Measurements from ENCODE around the gene AFF2.

AFF2 gene

GRCh38 chrX:148763896-148764295 lies 263.5 kb downstream of the AFF2 start:
- no peak for DNase-seq (ENCODE audit: low read depth)
- no peak overlapping the region for H3K4me3 ChIP-seq (ENCODE audit: low read length)
- no peak overlapping the region for H3K9ac ChIP-seq (ENCODE audit: low read length)

GRCh38 chrX:148768296-148768695 lies 267.9 kb downstream of the AFF2 start:
- Histone ChIP-seq H3K9me3 (ENCODE audit: control insufficient read depth, low read length) (no peaks in the 10 kb centered on the region), H3K4me3 (ENCODE audit: low read length) (no peak overlapping the region), H3K36me3 (ENCODE audit: control insufficient read depth, insufficient read depth, low read length, severe bottlenecking) (no peaks in the 10 kb centered on the region), H3K27me3 (replicated peaks; ENCODE audit: control insufficient read depth, insufficient read depth, low read length) (no peaks in the 10 kb centered on the region), H3K9ac (ENCODE audit: low read length) (no peak overlapping the region), H3K4me1 (ENCODE audit: control insufficient read depth, insufficient read depth, low read length) (no peaks in the 10 kb centered on the region)
- no peak for DNase-seq (ENCODE audit: low read depth)

More at GRCh38 chrX:148763896-148764295, 263.5 kb downstream of the AFF2 start:
- Histone ChIP-seq H3K27me3 (replicated peaks; ENCODE audit: control insufficient read depth, insufficient read depth, low read length) (no peaks in the 10 kb centered on the region), H3K4me1 (ENCODE audit: control insufficient read depth, insufficient read depth, low read length) (no peaks in the 10 kb centered on the region), H3K36me3 (ENCODE audit: control insufficient read depth, insufficient read depth, low read length, severe bottlenecking) (no peaks in the 10 kb centered on the region), H3K9me3 (ENCODE audit: control insufficient read depth, low read length) (no peaks in the 10 kb centered on the region)

GRCh38 chrX:148771440-148771839 lies 271.0 kb downstream of the AFF2 start:
- no peak overlapping the region for H3K9ac ChIP-seq (ENCODE audit: low read length)
- H3K4me1 ChIP-seq (ENCODE audit: control insufficient read depth, insufficient read depth, low read length), result no peaks in the 10 kb centered on the region
- no peak overlapping the region for H3K4me3 ChIP-seq (ENCODE audit: low read length)
- H3K27me3 ChIP-seq (replicated peaks; ENCODE audit: control insufficient read depth, insufficient read depth, low read length), result no peaks in the 10 kb centered on the region
- no peaks in the 10 kb centered on the region for H3K36me3 ChIP-seq (ENCODE audit: control insufficient read depth, insufficient read depth, low read length, severe bottlenecking)
- H3K9me3 ChIP-seq (ENCODE audit: control insufficient read depth, low read length), result no peaks in the 10 kb centered on the region
- DNase-seq (ENCODE audit: low read depth), result no peak

- Histone ChIP-seq H3K36me3 (ENCODE audit: control insufficient read depth, insufficient read depth, low read length, severe bottlenecking) (no peaks in the 10 kb centered on the region), H3K27me3 (replicated peaks; ENCODE audit: control insufficient read depth, insufficient read depth, low read length) (no peaks in the 10 kb centered on the region), H3K4me3 (ENCODE audit: low read length) (no peak overlapping the region), H3K9me3 (ENCODE audit: control insufficient read depth, low read length) (peaks cover 3% of the 10 kb centered on the region), H3K4me1 (ENCODE audit: control insufficient read depth, insufficient read depth, low read length) (no peaks in the 10 kb centered on the region), H3K9ac (ENCODE audit: low read length) (no peak overlapping the region)
- DNase-seq (ENCODE audit: low read depth), result no peak
Observed at GRCh38 chrX:148774276-148774675, 273.9 kb downstream of the AFF2 start.

GRCh38 chrX:148784137-148784536 lies 283.7 kb downstream of the AFF2 start:
- no peak overlapping the region for H3K9ac ChIP-seq (ENCODE audit: low read length)
- H3K4me1 ChIP-seq (ENCODE audit: control insufficient read depth, insufficient read depth, low read length), result no peaks in the 10 kb centered on the region
- H3K4me3 ChIP-seq (ENCODE audit: low read length), result no peak overlapping the region
- DNase-seq (ENCODE audit: low read depth), result no peak
- H3K27me3 ChIP-seq (replicated peaks; ENCODE audit: control insufficient read depth, insufficient read depth, low read length), result no peaks in the 10 kb centered on the region
- no peaks in the 10 kb centered on the region for H3K36me3 ChIP-seq (ENCODE audit: control insufficient read depth, insufficient read depth, low read length, severe bottlenecking)
- peaks cover 2% of the 10 kb centered on the region for H3K9me3 ChIP-seq (ENCODE audit: control insufficient read depth, low read length)

- H3K9me3 ChIP-seq (ENCODE audit: control insufficient read depth, low read length), result no peaks in the 10 kb centered on the region
- H3K36me3 ChIP-seq (ENCODE audit: control insufficient read depth, insufficient read depth, low read length, severe bottlenecking), result no peaks in the 10 kb centered on the region
- DNase-seq (ENCODE audit: low read depth), result no peak
- no peak overlapping the region for H3K4me3 ChIP-seq (ENCODE audit: low read length)
- H3K9ac ChIP-seq (ENCODE audit: low read length), result no peak overlapping the region
- no peaks in the 10 kb centered on the region for H3K4me1 ChIP-seq (ENCODE audit: control insufficient read depth, insufficient read depth, low read length)
- H3K27me3 ChIP-seq (replicated peaks; ENCODE audit: control insufficient read depth, insufficient read depth, low read length), result no peaks in the 10 kb centered on the region
Observed at GRCh38 chrX:148784856-148785255, 284.4 kb downstream of the AFF2 start.

GRCh38 chrX:148785256-148785655 lies 284.8 kb downstream of the AFF2 start:
- H3K9ac ChIP-seq (ENCODE audit: low read length), result no peak overlapping the region
- no peak overlapping the region for H3K4me3 ChIP-seq (ENCODE audit: low read length)
- DNase-seq (ENCODE audit: low read depth), result no peak
- no peaks in the 10 kb centered on the region for H3K27me3 ChIP-seq (replicated peaks; ENCODE audit: control insufficient read depth, insufficient read depth, low read length)
- no peaks in the 10 kb centered on the region for H3K36me3 ChIP-seq (ENCODE audit: control insufficient read depth, insufficient read depth, low read length, severe bottlenecking)
- H3K4me1 ChIP-seq (ENCODE audit: control insufficient read depth, insufficient read depth, low read length), result no peaks in the 10 kb centered on the region
- H3K9me3 ChIP-seq (ENCODE audit: control insufficient read depth, low read length), result no peaks in the 10 kb centered on the region

- H3K27me3 ChIP-seq (replicated peaks; ENCODE audit: control insufficient read depth, insufficient read depth, low read length), result no peaks in the 10 kb centered on the region
- H3K9ac ChIP-seq (ENCODE audit: low read length), result no peak overlapping the region
- H3K9me3 ChIP-seq (ENCODE audit: control insufficient read depth, low read length), result no peaks in the 10 kb centered on the region
- no peak overlapping the region for H3K4me3 ChIP-seq (ENCODE audit: low read length)
- no peaks in the 10 kb centered on the region for H3K4me1 ChIP-seq (ENCODE audit: control insufficient read depth, insufficient read depth, low read length)
- H3K36me3 ChIP-seq (ENCODE audit: control insufficient read depth, insufficient read depth, low read length, severe bottlenecking), result no peaks in the 10 kb centered on the region
- DNase-seq (ENCODE audit: low read depth), result no peak
Observed at GRCh38 chrX:148788449-148788848, 288.0 kb downstream of the AFF2 start.

- no peak overlapping the region for H3K9ac ChIP-seq (ENCODE audit: low read length)
- H3K9me3 ChIP-seq (ENCODE audit: control insufficient read depth, low read length), result no peaks in the 10 kb centered on the region
- H3K36me3 ChIP-seq (ENCODE audit: control insufficient read depth, insufficient read depth, low read length, severe bottlenecking), result no peaks in the 10 kb centered on the region
- no peak for DNase-seq (ENCODE audit: low read depth)
- no peaks in the 10 kb centered on the region for H3K27me3 ChIP-seq (replicated peaks; ENCODE audit: control insufficient read depth, insufficient read depth, low read length)
- H3K4me1 ChIP-seq (ENCODE audit: control insufficient read depth, insufficient read depth, low read length), result no peaks in the 10 kb centered on the region
- no peak overlapping the region for H3K4me3 ChIP-seq (ENCODE audit: low read length)
Observed at GRCh38 chrX:148794350-148794749, 293.9 kb downstream of the AFF2 start.

GRCh38 chrX:148804579-148805355 lies 304.4 kb downstream of the AFF2 start:
- no peak overlapping the region for H3K9ac ChIP-seq (ENCODE audit: low read length)
- H3K4me1 ChIP-seq (ENCODE audit: control insufficient read depth, insufficient read depth, low read length), result no peaks in the 10 kb centered on the region
- H3K4me3 ChIP-seq (ENCODE audit: low read length), result no peak overlapping the region
- H3K36me3 ChIP-seq (ENCODE audit: control insufficient read depth, insufficient read depth, low read length, severe bottlenecking), result no peaks in the 10 kb centered on the region
- H3K27me3 ChIP-seq (replicated peaks; ENCODE audit: control insufficient read depth, insufficient read depth, low read length), result peaks cover 8% of the 10 kb centered on the region
- H3K9me3 ChIP-seq (ENCODE audit: control insufficient read depth, low read length), result no peaks in the 10 kb centered on the region
- DNase-seq (ENCODE audit: low read depth), result no peak

- no peaks in the 10 kb centered on the region for H3K9me3 ChIP-seq (ENCODE audit: control insufficient read depth, low read length)
- no peak for DNase-seq (ENCODE audit: low read depth)
- H3K4me1 ChIP-seq (ENCODE audit: control insufficient read depth, insufficient read depth, low read length), result no peaks in the 10 kb centered on the region
- no peak overlapping the region for H3K9ac ChIP-seq (ENCODE audit: low read length)
- peaks cover 4% of the 10 kb centered on the region for H3K27me3 ChIP-seq (replicated peaks; ENCODE audit: control insufficient read depth, insufficient read depth, low read length)
- no peak overlapping the region for H3K4me3 ChIP-seq (ENCODE audit: low read length)
- H3K36me3 ChIP-seq (ENCODE audit: control insufficient read depth, insufficient read depth, low read length, severe bottlenecking), result no peaks in the 10 kb centered on the region
Observed at GRCh38 chrX:148806145-148806870, 305.9 kb downstream of the AFF2 start.

Measured in adipocyte (in vitro differentiated cells).